HuH-7 (cell line): ENCODE measurements around the gene DGKZ.
A peak's percentile ranks its signal among the peaks of the same experiment; 100 is the strongest.
"Not testable (repeated sequence)": the region's sequence is repeated elsewhere in the genome, so short reads cannot be mapped to it uniquely, and the experiment has no call there.

ENCODE experiments used
- DNase-seq: peaks from one replicate; pipeline ENCODE4 v3.0.0; 2011; ENCODE audit warnings: low spot score

Gene DGKZ, protein sequence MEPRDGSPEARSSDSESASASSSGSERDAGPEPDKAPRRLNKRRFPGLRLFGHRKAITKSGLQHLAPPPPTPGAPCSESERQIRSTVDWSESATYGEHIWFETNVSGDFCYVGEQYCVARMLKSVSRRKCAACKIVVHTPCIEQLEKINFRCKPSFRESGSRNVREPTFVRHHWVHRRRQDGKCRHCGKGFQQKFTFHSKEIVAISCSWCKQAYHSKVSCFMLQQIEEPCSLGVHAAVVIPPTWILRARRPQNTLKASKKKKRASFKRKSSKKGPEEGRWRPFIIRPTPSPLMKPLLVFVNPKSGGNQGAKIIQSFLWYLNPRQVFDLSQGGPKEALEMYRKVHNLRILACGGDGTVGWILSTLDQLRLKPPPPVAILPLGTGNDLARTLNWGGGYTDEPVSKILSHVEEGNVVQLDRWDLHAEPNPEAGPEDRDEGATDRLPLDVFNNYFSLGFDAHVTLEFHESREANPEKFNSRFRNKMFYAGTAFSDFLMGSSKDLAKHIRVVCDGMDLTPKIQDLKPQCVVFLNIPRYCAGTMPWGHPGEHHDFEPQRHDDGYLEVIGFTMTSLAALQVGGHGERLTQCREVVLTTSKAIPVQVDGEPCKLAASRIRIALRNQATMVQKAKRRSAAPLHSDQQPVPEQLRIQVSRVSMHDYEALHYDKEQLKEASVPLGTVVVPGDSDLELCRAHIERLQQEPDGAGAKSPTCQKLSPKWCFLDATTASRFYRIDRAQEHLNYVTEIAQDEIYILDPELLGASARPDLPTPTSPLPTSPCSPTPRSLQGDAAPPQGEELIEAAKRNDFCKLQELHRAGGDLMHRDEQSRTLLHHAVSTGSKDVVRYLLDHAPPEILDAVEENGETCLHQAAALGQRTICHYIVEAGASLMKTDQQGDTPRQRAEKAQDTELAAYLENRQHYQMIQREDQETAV

DNA sequence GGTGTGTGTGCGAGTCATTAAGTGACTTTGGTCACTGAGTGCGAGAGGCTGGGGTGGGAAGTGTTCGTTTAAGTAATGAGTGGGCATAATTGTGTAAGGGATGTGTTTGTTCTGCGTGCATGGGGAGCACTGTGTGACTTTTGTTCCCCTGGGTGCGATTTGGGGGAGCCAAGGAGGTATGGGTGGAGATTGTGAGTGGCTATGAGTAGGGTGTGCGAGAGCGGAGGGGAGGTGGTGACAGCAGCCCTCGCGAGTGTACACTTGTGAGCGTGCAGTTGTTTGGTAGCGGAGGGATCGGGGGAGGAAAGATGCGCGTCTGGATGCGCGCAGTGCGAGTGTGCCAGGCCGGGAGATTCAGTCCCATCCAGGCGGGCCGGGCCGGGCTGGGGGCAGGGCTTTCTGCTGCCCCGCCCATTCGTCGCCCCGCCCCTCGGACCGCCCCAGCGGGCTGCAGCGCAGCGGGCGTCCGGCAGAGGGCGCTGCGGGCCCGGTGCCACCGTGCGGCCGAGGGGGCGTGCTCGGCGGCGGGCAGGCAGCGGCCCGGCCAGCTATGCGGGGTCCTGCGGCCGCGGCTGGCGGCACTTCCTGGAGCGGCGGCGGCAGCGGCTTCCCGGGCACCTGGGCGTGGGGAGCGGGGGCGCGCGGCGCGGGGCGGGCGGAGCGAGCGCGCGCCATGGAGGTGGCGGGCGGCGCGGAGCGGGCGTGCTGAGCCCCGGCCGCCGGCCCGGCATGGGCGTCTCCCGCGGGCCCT lies at the start of gene DGKZ:
Gene DGKZ (plus strand): TSS at position 578 of the 751 bp plus-strand sequence. CDS start 197 bp downstream, outside the sequence.
- DNase-seq: peak; percentile 88

DNA sequence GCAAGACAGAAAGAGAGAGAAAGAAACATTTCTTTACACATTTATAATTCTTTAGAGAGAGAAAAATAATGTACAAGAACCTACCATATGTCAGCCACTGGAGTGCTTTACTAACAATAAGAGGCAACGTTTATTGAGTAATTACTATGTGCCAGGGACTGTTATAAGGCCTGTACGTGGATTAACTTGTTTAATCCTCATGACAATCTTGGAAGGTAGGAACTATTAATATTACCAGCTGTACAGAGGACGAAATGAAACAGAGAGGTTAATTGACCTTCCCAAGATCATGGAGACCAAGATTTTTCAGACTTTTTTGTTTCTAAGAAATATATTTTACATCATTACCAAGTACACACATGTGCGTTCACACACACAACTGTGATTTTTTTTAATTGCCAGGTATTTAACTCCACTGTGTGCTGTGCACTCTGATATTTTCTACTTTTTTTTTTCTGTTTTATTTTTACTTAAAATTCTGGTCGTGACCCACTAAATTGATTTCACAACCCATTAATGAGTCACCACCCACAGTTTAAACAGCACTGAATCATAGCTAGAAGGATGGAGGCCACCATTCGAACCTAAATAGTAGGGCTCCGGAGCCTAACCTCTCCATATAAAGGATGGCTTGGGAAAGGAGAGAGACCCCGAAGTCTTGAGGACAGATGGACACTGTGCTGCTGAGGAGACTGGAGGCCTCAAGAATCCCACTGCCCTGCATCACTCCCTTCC lies 48.4 kb upstream of the DGKZ start:
- no peak for DNase-seq

DNA sequence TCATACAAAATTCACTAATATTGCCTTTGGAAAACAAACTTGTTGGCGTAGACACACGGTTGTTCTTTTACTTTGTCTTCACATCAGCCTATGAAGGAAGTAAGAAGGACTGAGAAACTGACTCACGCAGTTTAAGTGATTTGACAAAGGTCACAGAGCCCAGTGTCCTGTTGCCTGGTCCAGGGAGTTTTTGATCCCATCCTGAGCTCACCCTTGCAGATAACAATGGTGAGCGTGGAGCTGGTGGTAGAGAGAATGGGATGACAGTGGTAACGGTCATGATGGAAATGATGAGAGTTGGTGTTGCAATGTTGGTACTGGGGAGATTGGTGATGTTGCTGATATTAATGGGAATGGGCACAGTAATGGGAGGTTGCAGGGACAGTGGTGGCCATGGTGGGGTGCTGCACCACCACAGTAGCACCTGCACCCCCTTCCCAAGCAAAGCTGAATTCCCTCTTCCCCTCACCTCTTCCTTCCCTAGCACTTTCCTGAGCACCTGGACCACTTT lies 47.8 kb upstream of the DGKZ start:
- no peak for DNase-seq

DNA sequence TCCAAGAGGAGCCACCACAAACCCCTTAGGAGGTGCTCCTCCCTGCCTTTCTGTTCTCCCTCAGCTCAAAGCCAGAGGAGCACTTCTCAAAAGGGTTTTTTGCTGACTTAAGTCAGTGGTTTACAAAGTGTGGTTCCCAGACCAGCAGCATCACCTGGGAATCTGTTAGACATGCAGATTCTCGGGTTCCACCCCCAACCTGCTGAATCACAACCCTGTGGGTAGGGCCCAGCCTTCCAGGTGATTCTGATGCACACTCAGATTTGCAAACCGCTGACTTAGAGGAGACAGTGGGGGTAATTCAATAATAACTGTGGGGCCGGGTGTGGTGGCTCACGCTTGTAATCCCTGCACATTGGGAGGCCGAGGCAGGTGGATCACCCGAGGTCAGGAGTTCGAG lies 47.0 kb upstream of the DGKZ start:
- no peak for DNase-seq

DNA sequence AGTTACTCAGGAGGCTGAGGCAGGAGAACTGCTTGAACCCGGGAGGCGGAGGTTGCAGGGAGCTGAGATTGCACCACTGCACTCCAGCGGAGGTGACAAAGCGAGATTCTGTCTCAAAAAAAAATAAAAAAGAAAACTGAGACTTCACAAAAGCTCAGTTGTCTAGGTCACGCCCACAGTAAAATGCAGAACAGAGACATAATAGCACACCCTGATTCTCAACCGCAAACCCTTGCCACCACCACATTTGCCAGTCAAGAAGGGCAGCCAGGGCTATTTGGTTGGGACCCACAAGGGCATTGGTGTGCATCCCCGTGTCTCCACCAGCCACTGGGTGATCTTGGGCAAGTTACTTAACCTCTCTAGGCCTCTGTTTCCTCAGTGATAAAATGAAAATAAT lies 44.4 kb upstream of the DGKZ start:
- DNase-seq: no peak

DNA sequence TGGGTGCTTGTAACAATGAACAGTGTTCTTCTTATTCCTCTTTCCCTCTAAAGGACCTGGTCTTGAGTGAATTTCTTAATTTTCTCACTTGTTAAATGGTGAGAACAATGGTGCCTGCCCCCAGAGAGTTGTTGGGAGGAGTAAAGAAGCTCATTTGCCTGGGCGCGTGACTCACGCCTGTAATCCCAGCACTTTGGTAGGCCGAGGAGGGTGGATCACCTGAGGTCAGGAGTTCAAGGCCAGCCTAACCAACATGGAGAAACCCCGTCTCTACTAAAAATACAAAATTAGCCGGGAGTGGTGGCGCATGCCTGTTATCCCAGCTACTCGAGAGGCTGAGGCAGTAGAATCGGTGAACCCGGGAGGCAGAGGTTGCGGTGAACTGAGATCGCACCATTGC lies 43.2 kb upstream of the DGKZ start:
- not testable (repeated sequence) for DNase-seq

DNA sequence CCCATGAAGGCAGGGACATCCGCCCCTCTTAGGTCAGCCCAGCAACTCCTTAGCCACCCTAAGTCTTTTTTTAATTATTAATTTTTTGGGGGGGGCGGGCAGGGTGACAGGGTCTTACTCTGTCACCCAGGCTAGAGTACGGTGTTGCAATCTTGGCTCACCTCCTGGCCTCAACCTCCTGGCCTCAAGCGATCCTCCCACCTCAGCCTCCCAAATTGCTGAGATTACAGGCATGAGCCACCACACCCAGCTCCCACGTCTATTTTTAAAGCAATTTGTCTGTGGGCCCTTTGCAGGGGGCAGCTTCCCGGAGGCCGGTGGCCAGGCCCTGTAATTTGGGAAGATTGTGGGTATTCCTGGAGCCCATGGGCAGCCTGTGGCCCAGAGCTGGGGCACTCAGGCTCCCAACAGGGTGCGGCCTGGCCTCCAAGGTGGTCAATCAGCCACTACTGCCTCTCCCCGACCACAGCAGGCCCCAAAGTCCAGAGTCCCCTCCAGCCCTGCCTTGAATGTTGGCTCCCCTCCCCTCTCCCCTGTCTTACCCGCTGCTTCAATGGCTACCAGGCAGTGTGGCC lies 42.6 kb upstream of the DGKZ start:
- no peak for DNase-seq

DNA sequence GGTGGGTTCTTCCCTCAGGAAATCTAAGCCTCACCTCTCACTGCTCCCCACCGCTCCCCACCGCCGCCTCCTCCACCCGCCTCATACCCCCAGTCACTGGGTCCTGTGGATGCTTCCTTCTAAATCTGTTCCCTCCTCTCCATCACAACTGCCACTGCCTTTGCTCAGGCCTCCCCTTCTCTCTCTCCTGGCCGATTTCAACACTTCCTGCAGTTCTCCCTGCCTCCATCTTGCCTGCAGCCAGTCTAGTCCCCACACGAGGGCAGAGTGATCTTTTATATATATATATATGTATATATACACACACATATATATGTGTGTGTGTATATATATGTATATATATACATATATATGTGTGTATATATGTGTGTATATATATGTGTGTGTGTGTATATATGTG lies 42.0 kb upstream of the DGKZ start:
- peak; percentile 52 for DNase-seq

DNA sequence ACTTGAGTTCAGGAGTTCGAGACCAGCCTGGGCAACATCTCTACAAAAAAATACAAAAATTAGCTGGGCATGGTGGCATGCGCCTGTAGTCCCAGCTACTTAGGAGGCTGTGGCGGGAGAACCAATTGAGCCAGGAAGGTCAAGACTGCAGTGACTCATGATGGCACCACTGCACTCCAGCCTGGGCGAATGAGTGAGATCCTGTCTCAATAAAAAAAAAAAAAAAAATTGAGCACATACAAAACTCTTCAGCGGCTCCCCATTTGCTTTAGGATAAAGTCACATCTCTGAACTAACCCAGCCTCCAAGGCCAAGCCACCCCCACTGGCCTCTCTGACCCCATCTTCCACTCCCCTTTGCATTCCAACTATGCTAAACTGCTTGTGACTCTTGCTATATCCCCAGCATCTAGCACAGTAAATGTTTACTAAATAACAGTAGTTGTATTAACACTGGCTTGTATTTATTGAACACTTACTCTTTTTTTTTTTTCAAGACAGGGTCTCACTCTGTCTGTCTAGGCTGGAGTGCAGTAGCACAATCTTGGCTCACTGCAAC lies 40.9 kb upstream of the DGKZ start:
- DNase-seq: no peak

DNA sequence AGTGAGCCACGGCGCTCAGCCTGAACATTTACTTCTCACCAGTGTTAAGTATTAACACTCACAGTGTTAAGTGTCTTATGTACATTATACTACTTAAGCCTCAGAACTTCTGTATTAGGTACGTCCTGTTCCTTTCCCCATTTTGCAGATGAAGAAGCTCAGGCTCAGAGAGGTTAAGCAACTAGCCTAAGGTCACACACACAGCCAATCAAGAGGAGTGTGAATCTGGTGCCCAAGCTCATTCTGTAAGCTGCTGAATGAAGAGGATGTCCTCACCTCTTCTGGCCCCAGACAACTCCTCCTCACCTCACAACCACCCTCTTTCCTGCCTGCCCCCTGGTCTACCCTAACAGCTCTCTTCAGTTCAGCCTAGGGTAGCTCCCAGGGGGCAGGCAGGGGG lies 39.9 kb upstream of the DGKZ start:
- no peak for DNase-seq

DNA sequence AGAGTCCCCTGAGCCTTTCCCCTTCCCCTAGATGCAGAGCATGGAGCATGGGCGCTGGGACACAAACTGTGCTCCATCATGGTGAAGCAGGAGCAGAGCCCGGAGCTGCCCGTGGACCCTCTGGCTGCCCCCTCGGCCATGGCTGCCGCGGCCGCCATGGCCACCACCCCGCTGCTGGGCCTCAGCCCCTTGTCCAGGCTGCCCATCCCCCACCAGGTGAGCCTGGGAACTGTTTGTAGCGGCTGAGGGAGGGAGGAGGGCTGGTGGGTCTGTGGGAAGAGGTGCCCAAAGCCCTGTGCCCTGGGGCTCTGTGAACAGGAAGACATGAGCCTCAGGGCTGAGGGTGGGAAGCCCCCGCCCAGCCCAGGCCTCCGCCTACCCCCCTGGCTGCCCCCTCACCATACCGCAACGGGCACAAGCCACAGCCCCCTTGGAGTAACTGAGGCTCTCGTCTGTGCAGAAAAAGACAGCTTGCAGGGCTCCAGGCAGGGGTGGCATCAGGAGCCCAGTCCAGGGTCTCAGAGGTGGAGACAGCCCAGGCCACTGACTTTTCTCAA lies 39.4 kb upstream of the DGKZ start:
- no peak for DNase-seq

DNA sequence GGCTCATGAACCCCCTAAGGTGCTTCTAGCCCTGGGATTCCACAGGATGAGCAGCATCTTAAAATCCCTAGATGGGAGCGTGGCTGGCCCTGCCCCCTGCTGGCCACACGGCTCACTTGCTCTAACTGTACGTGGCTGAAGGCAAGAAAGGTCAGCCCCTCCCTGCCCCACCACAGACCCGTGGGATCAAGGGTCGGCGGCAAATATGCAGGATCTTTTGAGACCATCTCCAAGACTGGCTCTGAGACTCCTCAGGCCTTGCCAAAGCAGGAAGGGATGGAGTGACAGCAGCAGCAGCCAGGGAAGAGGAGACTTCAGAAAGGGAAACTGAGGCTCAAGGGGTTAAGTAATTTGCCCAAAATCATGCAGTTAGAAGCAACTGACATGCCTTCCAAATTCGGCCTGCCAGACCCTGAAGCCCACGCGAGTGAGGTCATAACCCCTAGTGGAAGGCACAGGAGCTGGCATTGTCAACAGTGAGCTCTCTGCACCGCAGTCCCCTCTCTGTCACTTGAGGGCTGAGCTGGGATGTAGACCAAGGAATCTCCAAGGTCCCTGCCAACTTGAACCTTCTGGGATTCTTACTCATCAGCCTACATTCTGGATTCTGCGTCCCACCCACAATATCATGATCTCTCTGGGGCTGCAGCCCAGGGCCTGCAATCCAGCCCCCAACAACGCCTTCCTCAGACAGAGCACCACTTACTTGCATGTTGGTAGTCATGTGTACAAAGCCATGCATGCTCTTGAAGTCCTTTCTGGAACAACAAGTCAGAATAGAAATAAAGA lies 38.4 kb upstream of the DGKZ start:
- DNase-seq: peak; percentile 94

DNA sequence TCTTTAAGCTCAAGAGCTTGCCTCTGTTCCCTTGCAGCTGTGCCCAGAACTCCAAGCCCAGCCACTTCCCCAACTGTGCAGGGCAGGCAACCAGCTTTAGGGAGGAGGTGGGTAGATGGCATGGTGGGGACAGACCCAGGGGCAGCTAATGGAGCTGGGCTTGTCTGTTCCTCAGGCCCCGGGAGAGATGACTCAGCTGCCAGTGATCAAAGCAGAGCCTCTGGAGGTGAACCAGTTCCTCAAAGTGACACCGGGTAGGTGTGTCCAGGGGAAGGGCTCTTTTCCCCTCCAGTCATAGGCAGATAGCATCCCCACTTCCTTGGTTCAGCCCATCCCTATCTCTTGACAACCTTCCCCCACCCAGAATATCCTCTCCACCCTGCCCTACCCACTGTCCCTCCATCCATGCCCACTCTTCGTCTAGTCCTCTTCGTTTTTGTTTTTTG lies 37.4 kb upstream of the DGKZ start:
- no peak for DNase-seq

DNA sequence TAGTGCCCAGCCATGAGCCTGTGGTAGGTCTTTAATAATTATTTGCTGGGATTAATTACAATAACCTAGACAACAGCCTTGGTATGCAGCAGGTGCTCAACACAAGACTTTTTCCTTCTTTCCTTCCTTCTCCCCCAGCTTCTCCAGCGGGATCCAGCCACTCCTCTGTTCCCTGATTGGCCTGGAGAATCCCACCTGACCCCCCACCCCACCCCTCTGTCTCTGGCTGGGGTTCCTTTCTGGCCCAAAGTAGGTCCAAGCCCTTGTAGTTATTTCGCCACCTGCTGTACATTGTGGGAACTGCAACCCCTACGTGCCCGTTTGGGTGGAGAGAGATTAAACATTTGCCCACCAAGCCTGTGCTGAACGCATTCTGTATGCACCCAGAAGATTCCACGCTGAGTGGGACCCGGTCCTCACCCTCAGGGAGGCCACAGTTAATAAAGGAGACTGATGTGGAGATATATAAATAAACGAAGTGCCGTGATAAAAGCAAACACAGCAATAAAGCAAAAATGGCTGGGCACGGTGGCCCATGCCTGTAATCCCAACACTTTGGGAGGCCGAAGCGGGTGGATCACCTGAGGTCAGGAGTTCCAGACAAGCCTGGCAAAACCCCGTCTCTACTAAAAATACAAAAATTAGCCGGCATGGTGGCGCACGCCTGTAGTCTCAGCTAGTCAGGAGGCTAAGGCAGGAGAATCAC lies 32.1 kb upstream of the DGKZ start:
- DNase-seq: peak; percentile 97

DNA sequence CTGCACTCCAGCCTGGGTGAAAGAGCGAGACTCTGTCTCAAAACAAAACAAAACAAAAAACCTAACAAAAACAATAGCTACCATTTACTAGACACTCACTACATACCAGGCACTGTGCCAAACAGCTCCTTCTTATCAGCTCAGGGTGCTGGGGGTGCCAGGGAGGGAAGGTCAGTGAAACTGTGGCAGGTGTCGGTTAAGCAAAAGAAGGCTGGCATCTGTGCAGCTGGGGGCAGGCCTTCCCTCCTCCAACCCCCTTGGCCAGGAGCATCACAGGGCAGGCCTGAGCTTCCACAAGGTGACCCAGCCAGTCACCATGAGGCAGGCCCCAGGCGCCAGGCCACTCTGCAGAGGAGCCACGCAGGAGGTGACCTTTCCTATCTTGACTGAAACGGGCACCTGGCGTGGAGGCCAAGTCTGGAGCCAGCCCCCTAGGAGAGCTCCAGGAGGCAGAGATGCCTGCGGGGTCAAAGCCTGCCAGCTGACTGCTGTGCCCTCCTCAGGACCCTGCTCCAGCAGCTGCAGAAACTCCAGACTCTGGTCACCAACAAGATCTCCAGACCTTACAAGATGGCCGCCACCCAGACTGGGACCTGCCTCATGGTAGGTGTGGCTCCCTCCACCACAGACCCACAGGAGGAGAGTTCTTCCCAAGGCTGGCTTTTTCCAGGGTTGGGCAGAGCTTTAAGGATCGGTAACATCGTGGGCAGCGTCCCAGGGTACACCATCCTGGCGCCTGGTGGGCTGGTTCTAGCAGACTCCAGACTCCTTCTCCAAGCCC lies 31.3 kb upstream of the DGKZ start:
- no peak for DNase-seq

DNA sequence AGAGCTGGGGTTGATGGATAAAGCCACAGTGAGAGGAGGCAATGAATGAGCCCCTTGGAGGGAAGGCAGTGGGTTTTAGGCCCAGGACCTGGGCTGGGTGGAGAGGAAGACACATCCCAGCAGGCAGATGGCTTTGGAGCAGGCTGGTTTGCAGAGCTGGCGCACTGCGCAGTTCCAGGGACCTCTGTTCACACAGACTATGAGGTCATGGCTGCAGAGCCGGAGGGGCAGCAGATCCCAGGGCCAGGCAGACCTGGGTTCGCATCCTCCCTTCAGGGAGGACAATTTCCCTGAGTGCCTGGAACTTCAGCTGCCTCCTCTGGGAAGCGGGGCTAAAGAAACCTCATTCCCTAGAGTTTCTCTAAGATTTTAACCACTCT lies 28.2 kb upstream of the DGKZ start:
- no peak for DNase-seq

DNA sequence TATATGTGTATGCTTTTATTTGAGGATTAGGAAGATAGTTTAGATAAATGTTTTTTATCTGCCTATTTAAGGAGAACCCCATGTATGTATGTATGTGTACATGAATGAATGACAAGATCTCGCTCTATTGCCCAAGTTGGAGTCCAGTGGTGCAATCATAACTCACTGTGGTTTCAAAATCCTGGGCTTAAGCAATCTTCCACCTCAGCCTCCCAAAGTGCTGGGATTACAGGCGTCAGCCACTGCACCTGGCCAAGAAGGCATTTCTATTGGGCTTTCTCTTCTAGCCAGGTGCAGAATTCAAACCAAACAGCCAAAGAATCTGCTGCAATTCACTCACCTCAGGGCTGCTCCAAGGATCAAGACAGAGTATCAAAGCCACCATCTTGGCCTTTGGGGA lies 25.5 kb upstream of the DGKZ start:
- no peak for DNase-seq

DNA sequence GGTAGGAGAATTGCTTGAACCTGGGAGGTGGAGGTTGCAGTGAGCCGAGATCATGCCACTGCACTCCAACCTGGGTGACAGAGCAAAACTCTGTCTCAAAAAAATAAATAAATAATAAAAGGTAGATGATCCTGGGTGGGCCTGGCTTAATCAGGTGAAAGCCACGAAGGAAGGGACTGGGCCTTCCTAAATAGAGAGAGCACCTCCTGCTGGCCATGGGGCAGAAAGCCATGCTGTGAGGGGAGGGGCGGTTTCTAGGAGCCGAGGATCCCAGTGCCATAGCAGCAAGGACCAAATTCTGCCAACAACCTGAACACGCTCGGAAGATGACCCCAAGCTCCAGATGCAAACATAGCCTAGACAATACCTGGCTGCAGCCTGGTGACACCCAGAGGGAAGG lies 24.5 kb upstream of the DGKZ start:
- DNase-seq: no peak
